Renal cortex interstitium (tissue), 15 donors: ENCODE measurements around the gene OTULIN. TPM values are rescaled to one million over a fixed set of nuclear protein-coding genes. Genes with fewer than 3 reads are reported as not detected.

Experiments
- DNase-seq, 11 donors: peaks; one replicate each; pipeline ENCODE4 v3.0.0-alpha.2; 2013; ENCODE audit warnings: low read depth in 9 of 11, low spot score in 4 of 11; ENCODE audit errors: extremely low read depth in 1 of 11
- long read RNA-seq, 16 experiments: transcript quantifications; one replicate each; lab custom pipeline, GENCODE V29; 2026
- polyA plus RNA-seq, 3 donors: library from polyadenylated mRNA; unstranded; fragments of 120-200 nt; gene quantifications; one replicate each; pipeline ENCODE4 v1.2.1, GENCODE V29; 2013; ENCODE audit not compliant: insufficient read length in 3 of 3

Gene OTULIN
- 10 to 100 TPM; 18.2 to 20.5 (median 19.4) TPM for polyA plus RNA-seq
- long read RNA-seq, donor 1, full-length matches to known transcripts = 1 of 1 reads
- long read RNA-seq, donor 1, partial matches to known transcripts = 0 of 1 reads
- long read RNA-seq, donor 1, other reads (novel, unspliced or antisense) = 0 of 1 reads
- long read RNA-seq, donor 2, full-length matches to known transcripts = 4 of 4 reads
- long read RNA-seq, donor 2, partial matches to known transcripts = 0 of 4 reads
- long read RNA-seq, donor 2, other reads (novel, unspliced or antisense) = 0 of 4 reads
- long read RNA-seq, donor 3, full-length matches to known transcripts = 5 of 5 reads
- long read RNA-seq, donor 3, partial matches to known transcripts = 0 of 5 reads
- long read RNA-seq, donor 3, other reads (novel, unspliced or antisense) = 0 of 5 reads
- long read RNA-seq, donor 4, full-length matches to known transcripts = 1 of 1 reads
- long read RNA-seq, donor 4, partial matches to known transcripts = 0 of 1 reads
- long read RNA-seq, donor 4, other reads (novel, unspliced or antisense) = 0 of 1 reads
- long read RNA-seq, donor 5 = 0 reads
- long read RNA-seq, donor 6, full-length matches to known transcripts = 1 of 1 reads
- long read RNA-seq, donor 6, partial matches to known transcripts = 0 of 1 reads
- long read RNA-seq, donor 6, other reads (novel, unspliced or antisense) = 0 of 1 reads
- long read RNA-seq, donor 7, full-length matches to known transcripts = 1 of 1 reads
- long read RNA-seq, donor 7, partial matches to known transcripts = 0 of 1 reads
- long read RNA-seq, donor 7, other reads (novel, unspliced or antisense) = 0 of 1 reads
- long read RNA-seq, donor 8 = 0 reads
- long read RNA-seq, donor 9, full-length matches to known transcripts = 4 of 4 reads
- long read RNA-seq, donor 9, partial matches to known transcripts = 0 of 4 reads
- long read RNA-seq, donor 9, other reads (novel, unspliced or antisense) = 0 of 4 reads
- long read RNA-seq, donor 10 = 0 reads
- long read RNA-seq, donor 11, full-length matches to known transcripts = 5 of 5 reads
- long read RNA-seq, donor 11, partial matches to known transcripts = 0 of 5 reads
- long read RNA-seq, donor 11, other reads (novel, unspliced or antisense) = 0 of 5 reads
- long read RNA-seq, donor 12, partial matches to known transcripts = 0 of 1 reads
- long read RNA-seq, donor 12, other reads (novel, unspliced or antisense) = 0 of 1 reads
- long read RNA-seq, donor 13 = 0 reads
- long read RNA-seq, donor 14, full-length matches to known transcripts = 2 of 2 reads
- long read RNA-seq, donor 14, partial matches to known transcripts = 0 of 2 reads
- long read RNA-seq, donor 14, other reads (novel, unspliced or antisense) = 0 of 2 reads
- long read RNA-seq, donor 15, full-length matches to known transcripts = 3 of 3 reads
- long read RNA-seq, donor 15, partial matches to known transcripts = 0 of 3 reads
- long read RNA-seq, donor 15, other reads (novel, unspliced or antisense) = 0 of 3 reads
- long read RNA-seq, donor 16, full-length matches to known transcripts = 5 of 97 reads
- long read RNA-seq, donor 16, partial matches to known transcripts = 92 of 97 reads
- long read RNA-seq, donor 16, other reads (novel, unspliced or antisense) = 0 of 97 reads

- DNase-seq = peak; percentile 80 to 91 (median 87)
Observed at GRCh38 chr5:14664270-14665100, at the start of gene OTULIN. OTULIN (plus strand) TSS chr5:14664718; CDS start chr5:14664826, 108 bp downstream.

GRCh38 chr5:14615365-14615764 is 49.2 kb upstream of the OTULIN start:
- no peak for DNase-seq

- DNase-seq = no peak
Observed at GRCh38 chr5:14617441-14617840, 47.1 kb upstream of the OTULIN start.

GRCh38 chr5:14627270-14627669 is 37.2 kb upstream of the OTULIN start:
- no peak for DNase-seq

- DNase-seq = peak; percentile 13 to 62 (median 45)
Observed at GRCh38 chr5:14628346-14628745, 36.2 kb upstream of the OTULIN start.

GRCh38 chr5:14630671-14631070 is 33.8 kb upstream of the OTULIN start:
- DNase-seq = no peak

- no peak for DNase-seq
Observed at GRCh38 chr5:14635656-14636055, 28.9 kb upstream of the OTULIN start.

GRCh38 chr5:14640765-14641164 is 23.8 kb upstream of the OTULIN start:
- no peak for DNase-seq

- DNase-seq = no peak
Observed at GRCh38 chr5:14644623-14645237, 19.8 kb upstream of the OTULIN start.

GRCh38 chr5:14650052-14650451 is 14.5 kb upstream of the OTULIN start:
- no peak for DNase-seq

GRCh38 chr5:14655146-14655741 is 9.3 kb upstream of the OTULIN start:
- DNase-seq = no peak

GRCh38 chr5:14656898-14657297 is 7.6 kb upstream of the OTULIN start:
- no peak for DNase-seq

- DNase-seq = no peak
Observed at GRCh38 chr5:14659821-14660607, 4.5 kb upstream of the OTULIN start.

GRCh38 chr5:14660833-14661232 is 3.7 kb upstream of the OTULIN start:
- DNase-seq = no peak

- DNase-seq = no peak
Observed at GRCh38 chr5:14662721-14663260, 1.7 kb upstream of the OTULIN start.

GRCh38 chr5:14663734-14664269 is 716 bp upstream of the OTULIN start:
- DNase-seq = no peak
